ENCODE measurements around the gene CNIH1. TPM values are rescaled to one million over a fixed set of nuclear protein-coding genes. Genes with fewer than 3 reads are reported as not detected.
"Not testable (repeated sequence)": the region's sequence is repeated elsewhere in the genome, so short reads cannot be mapped to it uniquely, and the experiment has no call there.

CNIH1 gene
- total and polyA plus RNA-seq, 4 donors, result 65.7 to 137 (median 108) TPM

GRCh38 chr14:54453990-54454389 lies 12.8 kb upstream of the CNIH1 start:
- not testable (repeated sequence) for H3K27me3 ChIP-seq (ENCODE audit: control insufficient read depth, insufficient read depth, low read length); H3K27ac ChIP-seq (ENCODE audit: low read depth, low read length); H3K36me3 ChIP-seq (ENCODE audit: control insufficient read depth, insufficient read depth, low read length); H3K9me3 ChIP-seq (ENCODE audit: control insufficient read depth, insufficient read depth, low read length); H3K4me1 ChIP-seq (ENCODE audit: control insufficient read depth, insufficient read depth, low read length); H3K4me3 ChIP-seq (ENCODE audit: low read depth, low read length); DNase-seq (ENCODE audit: low read depth in 4 of 6, low spot score in 6 of 6)
- 93% methylated on average over 2 of the region's 5 CpGs for WGBS (ENCODE audit: insufficient coverage)

DNA sequence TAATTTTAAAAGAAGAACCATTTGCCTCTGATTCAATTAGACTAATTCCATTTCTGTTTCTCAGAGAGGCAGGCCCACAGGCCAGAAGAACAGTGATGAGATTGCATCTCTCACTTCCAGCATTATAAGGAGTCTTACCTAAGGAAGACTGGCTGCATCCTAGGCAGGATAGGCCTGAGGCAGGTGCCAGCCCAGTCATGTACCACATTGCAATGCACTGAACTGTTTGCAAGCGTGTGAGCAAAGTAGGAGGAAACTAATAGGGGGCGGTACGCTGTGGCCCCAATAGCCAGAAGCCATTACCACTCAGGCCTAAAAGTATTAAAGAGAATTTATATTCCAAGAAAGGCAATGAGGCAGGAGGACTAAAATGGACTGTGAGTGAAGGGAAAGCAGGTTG lies 12.1 kb upstream of the CNIH1 start:
- Histone ChIP-seq H3K36me3 (ENCODE audit: control insufficient read depth, insufficient read depth, low read length) (no peaks in the 10 kb centered on the region), H3K27me3 (ENCODE audit: control insufficient read depth, insufficient read depth, low read length) (peaks cover 4% of the 10 kb centered on the region), H3K9me3 (ENCODE audit: control insufficient read depth, insufficient read depth, low read length) (no peaks in the 10 kb centered on the region), H3K4me1 (ENCODE audit: control insufficient read depth, insufficient read depth, low read length) (no peaks in the 10 kb centered on the region), H3K27ac (ENCODE audit: low read depth, low read length) (no peak overlapping the region), H3K4me3 (ENCODE audit: low read depth, low read length) (no peak overlapping the region)
- no peak for DNase-seq (ENCODE audit: low read depth in 4 of 6, low spot score in 6 of 6)
- WGBS (ENCODE audit: insufficient coverage), result no CpG with 5 or more reads among the region's 3 CpGs

DNA sequence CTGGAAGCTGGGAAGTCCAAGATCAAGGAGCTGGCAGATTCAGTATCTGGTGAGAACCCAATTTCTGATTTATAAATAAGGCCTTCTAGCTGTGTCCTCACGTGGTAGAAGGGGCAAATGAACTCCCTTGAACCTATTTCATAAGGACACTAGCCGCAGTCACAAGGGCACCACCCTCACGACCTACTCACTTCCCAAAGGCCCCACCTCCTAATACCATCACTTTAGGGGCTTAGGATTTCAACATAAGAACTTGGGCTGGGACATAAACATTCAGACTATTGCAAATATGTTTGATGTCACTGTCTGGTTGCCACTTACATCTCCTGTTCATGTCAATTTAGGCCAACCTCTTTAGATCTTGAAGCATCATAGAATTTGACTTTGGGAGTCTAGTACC lies 10.8 kb upstream of the CNIH1 start:
- WGBS (ENCODE audit: insufficient coverage), result 83% methylated on average over 1 of the region's 3 CpGs

DNA sequence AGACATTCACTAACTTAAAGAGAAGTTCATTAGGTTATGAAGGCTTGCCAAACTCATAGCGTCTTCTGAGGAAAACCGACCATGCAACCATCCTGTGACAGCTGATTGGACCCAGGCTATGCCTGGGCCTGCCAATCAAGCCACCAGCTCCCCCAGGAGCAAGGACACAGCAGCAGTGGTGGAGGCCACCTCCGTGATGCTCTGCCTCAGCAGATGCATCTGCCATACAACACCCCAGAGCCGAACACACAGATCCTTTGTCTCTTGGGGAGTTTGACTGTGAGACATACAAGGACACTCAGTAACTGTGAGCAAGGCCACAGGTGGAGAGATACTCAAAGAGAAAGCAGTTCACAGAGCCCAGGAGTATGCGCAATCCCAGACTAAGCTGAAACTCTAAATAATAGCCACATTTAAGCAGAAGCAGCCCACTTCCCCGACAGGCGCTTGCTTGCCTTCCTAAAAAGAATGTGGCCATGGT lies 10.0 kb upstream of the CNIH1 start:
- DNase-seq (ENCODE audit: low read depth in 4 of 6, low spot score in 6 of 6), result no peak
- no peaks in the 10 kb centered on the region for H3K36me3 ChIP-seq (ENCODE audit: control insufficient read depth, insufficient read depth, low read length)
- H3K27me3 ChIP-seq (ENCODE audit: control insufficient read depth, insufficient read depth, low read length), result peaks cover 4% of the 10 kb centered on the region
- H3K4me3 ChIP-seq (ENCODE audit: low read depth, low read length), result no peak overlapping the region
- H3K27ac ChIP-seq (ENCODE audit: low read depth, low read length), result no peak overlapping the region
- peaks cover 3% of the 10 kb centered on the region for H3K4me1 ChIP-seq (ENCODE audit: control insufficient read depth, insufficient read depth, low read length)
- WGBS (ENCODE audit: insufficient coverage), result 88% methylated on average over 6 of the region's 7 CpGs
- no peaks in the 10 kb centered on the region for H3K9me3 ChIP-seq (ENCODE audit: control insufficient read depth, insufficient read depth, low read length)

More for the DNA sequence above, 10.8 kb upstream of the CNIH1 start:
- Histone ChIP-seq H3K36me3 (ENCODE audit: control insufficient read depth, insufficient read depth, low read length) (no peaks in the 10 kb centered on the region), H3K27ac (ENCODE audit: low read depth, low read length) (no peak overlapping the region), H3K4me1 (ENCODE audit: control insufficient read depth, insufficient read depth, low read length) (no peaks in the 10 kb centered on the region), H3K9me3 (ENCODE audit: control insufficient read depth, insufficient read depth, low read length) (no peaks in the 10 kb centered on the region), H3K4me3 (ENCODE audit: low read depth, low read length) (no peak overlapping the region), H3K27me3 (ENCODE audit: control insufficient read depth, insufficient read depth, low read length) (peaks cover 4% of the 10 kb centered on the region)
- DNase-seq (ENCODE audit: low read depth in 4 of 6, low spot score in 6 of 6), result no peak

- no CpG with 5 or more reads among the region's 3 CpGs for WGBS (ENCODE audit: insufficient coverage)
- Histone ChIP-seq H3K27me3 (ENCODE audit: control insufficient read depth, insufficient read depth, low read length) (peaks cover 4% of the 10 kb centered on the region), H3K36me3 (ENCODE audit: control insufficient read depth, insufficient read depth, low read length) (no peaks in the 10 kb centered on the region), H3K27ac (ENCODE audit: low read depth, low read length) (no peak overlapping the region), H3K4me3 (ENCODE audit: low read depth, low read length) (no peak overlapping the region), H3K4me1 (ENCODE audit: control insufficient read depth, insufficient read depth, low read length) (peaks cover 3% of the 10 kb centered on the region), H3K9me3 (ENCODE audit: control insufficient read depth, insufficient read depth, low read length) (no peaks in the 10 kb centered on the region)
- DNase-seq (ENCODE audit: low read depth in 4 of 6, low spot score in 6 of 6), result no peak
Observed at GRCh38 chr14:54450535-54450934, 9.4 kb upstream of the CNIH1 start.

DNA sequence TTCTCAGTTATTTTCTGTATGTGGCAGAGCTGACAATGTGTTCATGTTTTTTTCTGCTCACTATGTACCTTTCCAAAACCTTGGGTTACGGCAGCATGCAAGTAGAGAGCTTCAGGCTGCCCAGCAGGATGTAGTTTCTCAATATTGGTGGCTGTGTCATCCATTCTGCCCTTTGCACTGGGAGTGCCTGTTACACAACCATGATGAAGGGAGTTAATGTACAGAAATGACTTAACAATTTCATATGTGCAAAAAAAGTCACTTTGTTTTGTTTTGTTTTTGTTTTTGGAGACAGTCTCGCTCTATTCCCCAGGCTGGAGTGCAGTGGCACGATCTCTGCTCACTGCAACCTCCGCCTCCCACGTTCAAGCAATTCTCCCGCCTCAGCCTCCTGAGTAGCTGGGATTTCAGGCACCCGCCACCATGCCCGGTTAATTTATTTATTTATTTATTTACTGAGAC lies 6.1 kb upstream of the CNIH1 start:
- DNase-seq (ENCODE audit: low read depth in 4 of 6, low spot score in 6 of 6), result no peak
- no peak overlapping the region for H3K27ac ChIP-seq (ENCODE audit: low read depth, low read length)
- H3K9me3 ChIP-seq (ENCODE audit: control insufficient read depth, insufficient read depth, low read length), result no peaks in the 10 kb centered on the region
- peaks cover 4% of the 10 kb centered on the region for H3K27me3 ChIP-seq (ENCODE audit: control insufficient read depth, insufficient read depth, low read length)
- no peak overlapping the region for H3K4me3 ChIP-seq (ENCODE audit: low read depth, low read length)
- WGBS (ENCODE audit: insufficient coverage), result 97% methylated on average over 5 of the region's 8 CpGs
- no peaks in the 10 kb centered on the region for H3K36me3 ChIP-seq (ENCODE audit: control insufficient read depth, insufficient read depth, low read length)
- H3K4me1 ChIP-seq (ENCODE audit: control insufficient read depth, insufficient read depth, low read length), result peaks cover 6% of the 10 kb centered on the region

DNA sequence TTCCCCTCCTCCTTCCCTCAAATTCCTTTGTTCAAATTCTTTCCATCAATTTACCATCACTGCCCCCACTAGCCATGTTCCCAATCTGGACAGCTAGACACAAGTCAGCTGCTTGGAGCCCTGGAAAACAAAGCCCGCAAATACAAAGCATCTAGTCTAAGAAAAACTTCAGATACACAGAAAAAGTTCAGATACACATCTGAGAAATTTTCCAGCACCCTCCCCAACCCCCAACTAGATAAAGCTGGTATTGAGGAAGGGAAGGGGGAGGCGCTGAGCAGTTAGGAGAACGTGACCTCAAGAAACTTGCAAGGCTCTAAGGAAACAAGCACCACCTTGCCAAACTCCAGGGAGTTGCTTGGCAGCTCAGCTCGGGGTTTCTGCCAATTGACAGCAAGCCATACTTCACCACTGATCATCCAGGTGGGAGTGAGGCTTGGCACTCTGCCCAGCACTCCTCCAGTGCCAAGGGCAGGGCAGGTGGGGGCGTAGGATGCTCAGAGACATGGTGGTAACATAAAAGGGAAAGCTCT lies 5.1 kb upstream of the CNIH1 start:
- peak in 2 of 6 donors; percentile 52 to 62 for DNase-seq (ENCODE audit: low read depth in 4 of 6, low spot score in 6 of 6)
- 0% methylated on average over 1 of the region's 5 CpGs for WGBS (ENCODE audit: insufficient coverage)
- no peak overlapping the region for H3K4me3 ChIP-seq (ENCODE audit: low read depth, low read length)

DNA sequence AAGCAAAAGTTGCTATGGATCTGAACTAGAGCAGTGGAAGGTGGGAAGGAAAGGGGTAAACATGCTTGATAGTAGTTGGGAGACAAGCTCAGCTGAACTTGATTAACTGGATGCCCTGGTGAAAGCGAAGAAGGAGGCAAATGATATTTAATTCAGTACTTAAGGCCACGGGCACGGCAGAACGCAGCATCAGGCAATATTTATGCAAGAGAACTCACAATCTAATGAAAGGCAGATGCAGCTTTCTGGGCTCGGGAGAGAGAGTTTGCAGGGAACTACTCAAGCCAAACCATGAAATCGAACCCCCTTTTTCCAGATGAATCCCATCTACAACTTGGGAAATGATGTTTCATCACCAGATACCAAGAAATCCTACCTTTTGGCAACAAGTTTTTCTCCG lies 3.5 kb upstream of the CNIH1 start:
- Histone ChIP-seq H3K27ac (ENCODE audit: low read depth, low read length) (no peak overlapping the region), H3K4me1 (ENCODE audit: control insufficient read depth, insufficient read depth, low read length) (peaks cover 7% of the 10 kb centered on the region), H3K9me3 (ENCODE audit: control insufficient read depth, insufficient read depth, low read length) (no peaks in the 10 kb centered on the region), H3K27me3 (ENCODE audit: control insufficient read depth, insufficient read depth, low read length) (peaks cover 4% of the 10 kb centered on the region), H3K36me3 (ENCODE audit: control insufficient read depth, insufficient read depth, low read length) (no peaks in the 10 kb centered on the region), H3K4me3 (ENCODE audit: low read depth, low read length) (no peak overlapping the region)
- 82% methylated on average over 4 of the region's 7 CpGs for WGBS (ENCODE audit: insufficient coverage)
- DNase-seq (ENCODE audit: low read depth in 4 of 6, low spot score in 6 of 6), result no peak

More for the DNA sequence above, 5.1 kb upstream of the CNIH1 start:
- Histone ChIP-seq H3K27ac (ENCODE audit: low read depth, low read length) (no peak overlapping the region), H3K4me1 (ENCODE audit: control insufficient read depth, insufficient read depth, low read length) (peaks cover 6% of the 10 kb centered on the region), H3K36me3 (ENCODE audit: control insufficient read depth, insufficient read depth, low read length) (no peaks in the 10 kb centered on the region), H3K27me3 (ENCODE audit: control insufficient read depth, insufficient read depth, low read length) (peaks cover 4% of the 10 kb centered on the region), H3K9me3 (ENCODE audit: control insufficient read depth, insufficient read depth, low read length) (no peaks in the 10 kb centered on the region)

DNA sequence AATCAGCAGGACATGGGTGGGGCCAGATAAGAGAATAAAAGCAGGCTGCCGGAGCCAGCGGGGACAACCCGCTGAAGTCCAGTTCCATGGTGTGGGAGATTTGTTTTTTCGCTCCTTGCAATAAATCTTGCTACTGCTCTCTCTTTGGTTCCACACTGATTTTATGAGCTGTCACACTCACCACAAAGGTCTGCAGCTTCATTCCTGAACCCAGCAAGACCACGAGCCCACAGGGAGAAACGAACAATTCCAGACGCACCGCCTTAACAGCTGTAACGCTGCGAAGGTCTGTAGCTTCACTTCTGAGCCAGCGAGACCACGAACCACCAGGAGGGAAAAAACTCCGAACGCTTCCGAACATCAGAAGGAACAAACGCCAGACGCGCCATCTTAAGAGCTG lies 2.8 kb upstream of the CNIH1 start:
- 71% methylated on average over 11 of the region's 18 CpGs for WGBS (ENCODE audit: insufficient coverage)
- Histone ChIP-seq H3K4me1 (ENCODE audit: control insufficient read depth, insufficient read depth, low read length) (peaks cover 12% of the 10 kb centered on the region), H3K36me3 (ENCODE audit: control insufficient read depth, insufficient read depth, low read length) (no peaks in the 10 kb centered on the region), H3K27me3 (ENCODE audit: control insufficient read depth, insufficient read depth, low read length) (peaks cover 2% of the 10 kb centered on the region), H3K27ac (ENCODE audit: low read depth, low read length) (no peak overlapping the region), H3K4me3 (ENCODE audit: low read depth, low read length) (no peak overlapping the region), H3K9me3 (ENCODE audit: control insufficient read depth, insufficient read depth, low read length) (no peaks in the 10 kb centered on the region)
- no peak for DNase-seq (ENCODE audit: low read depth in 4 of 6, low spot score in 6 of 6)

DNA sequence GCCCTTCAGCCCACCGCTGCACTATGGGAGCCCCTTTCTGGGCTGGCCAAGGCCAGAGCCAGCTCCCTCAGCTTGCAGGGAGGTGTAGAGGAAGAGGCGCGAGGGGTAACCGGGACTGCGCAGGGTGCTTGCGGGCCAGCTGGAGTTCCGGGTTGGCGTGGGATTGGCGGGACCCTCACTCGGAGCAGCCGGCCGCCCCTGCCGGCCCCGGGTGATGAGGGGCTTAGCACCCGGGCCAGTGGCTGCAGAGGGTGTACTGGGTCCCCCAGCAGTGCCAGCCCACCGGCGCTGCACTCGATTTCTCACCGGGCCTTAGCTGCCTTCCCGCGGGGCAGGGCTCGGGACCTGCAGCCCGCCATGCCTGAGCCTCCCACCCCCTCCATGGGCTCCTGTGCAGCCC lies 1.8 kb upstream of the CNIH1 start:
- DNase-seq (ENCODE audit: low read depth in 4 of 6, low spot score in 6 of 6); H3K4me3 ChIP-seq (ENCODE audit: low read depth, low read length); H3K27ac ChIP-seq (ENCODE audit: low read depth, low read length); H3K36me3 ChIP-seq (ENCODE audit: control insufficient read depth, insufficient read depth, low read length); H3K27me3 ChIP-seq (ENCODE audit: control insufficient read depth, insufficient read depth, low read length); H3K9me3 ChIP-seq (ENCODE audit: control insufficient read depth, insufficient read depth, low read length): not testable (repeated sequence)
- WGBS (ENCODE audit: insufficient coverage), result 97% methylated on average over 15 of the region's 23 CpGs
- peaks cover 12% of the 10 kb centered on the region for H3K4me1 ChIP-seq (ENCODE audit: control insufficient read depth, insufficient read depth, low read length)

Measured in spinal cord (tissue), 10 donors.